ENCODE measurements around the gene APRT.
"Not testable (repeated sequence)": the region's sequence is repeated elsewhere in the genome, so short reads cannot be mapped to it uniquely, and the experiment has no call there.

Gene APRT

GRCh38 chr16:88784856-88785105, 26.9 kb downstream of the APRT start:
- DNase-seq, result no peak

- no peak for DNase-seq
Observed at GRCh38 chr16:88784074-88784855, 27.5 kb downstream of the APRT start.

- no peak for DNase-seq
Observed at GRCh38 chr16:88783391-88784073, 28.2 kb downstream of the APRT start.

GRCh38 chr16:88782454-88783390, 29.0 kb downstream of the APRT start:
- DNase-seq, result no peak

GRCh38 chr16:88781140-88782077, 30.3 kb downstream of the APRT start:
- no peak for DNase-seq

GRCh38 chr16:88780142-88781062, 31.3 kb downstream of the APRT start:
- no peak for DNase-seq

GRCh38 chr16:88779406-88780141, 32.2 kb downstream of the APRT start:
- DNase-seq, result no peak

- no peak for DNase-seq
Observed at GRCh38 chr16:88778541-88779065, 33.1 kb downstream of the APRT start.

- no peak for DNase-seq
Observed at GRCh38 chr16:88778271-88778525, 33.5 kb downstream of the APRT start.

- DNase-seq, result no peak
Observed at GRCh38 chr16:88777471-88778270, 34.1 kb downstream of the APRT start.

- no peak for DNase-seq
Observed at GRCh38 chr16:88775825-88776224, 35.9 kb downstream of the APRT start.

- DNase-seq, result no peak
Observed at GRCh38 chr16:88774544-88775393, 37.0 kb downstream of the APRT start.

GRCh38 chr16:88773812-88774291, 37.9 kb downstream of the APRT start:
- no peak for DNase-seq

GRCh38 chr16:88772871-88773811, 38.6 kb downstream of the APRT start:
- DNase-seq, result no peak

- not testable (repeated sequence) for DNase-seq
Observed at GRCh38 chr16:88771781-88772180, 39.9 kb downstream of the APRT start.

GRCh38 chr16:88771294-88771772, 40.4 kb downstream of the APRT start:
- DNase-seq, result no peak
